ENCODE measurements around the gene UNCX.

DNA sequence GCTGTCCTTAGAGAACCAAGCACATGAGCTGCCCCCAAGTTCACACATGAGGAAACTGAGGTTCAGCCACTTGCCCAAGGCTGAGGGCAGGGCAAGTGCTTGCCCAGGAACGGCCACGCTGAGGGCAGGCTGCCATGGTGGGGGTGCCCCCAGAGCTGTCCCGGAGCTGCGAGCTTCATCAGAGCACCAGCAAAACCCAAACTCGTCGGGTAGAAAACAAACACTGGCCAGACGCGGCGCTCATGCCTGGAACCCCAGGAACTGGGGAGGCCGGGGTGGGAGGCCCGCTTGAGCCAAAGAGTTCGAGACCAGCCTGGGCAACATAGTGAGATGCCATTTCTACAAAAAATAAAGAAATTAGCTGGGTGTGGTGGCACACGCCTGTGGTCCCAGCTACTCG is 38.4 kb downstream of the UNCX start:
- no peak for TF ChIP-seq POLR2A (IDR thresholded peaks at IDR 0.05)
- TF ChIP-seq, protein P1, sequence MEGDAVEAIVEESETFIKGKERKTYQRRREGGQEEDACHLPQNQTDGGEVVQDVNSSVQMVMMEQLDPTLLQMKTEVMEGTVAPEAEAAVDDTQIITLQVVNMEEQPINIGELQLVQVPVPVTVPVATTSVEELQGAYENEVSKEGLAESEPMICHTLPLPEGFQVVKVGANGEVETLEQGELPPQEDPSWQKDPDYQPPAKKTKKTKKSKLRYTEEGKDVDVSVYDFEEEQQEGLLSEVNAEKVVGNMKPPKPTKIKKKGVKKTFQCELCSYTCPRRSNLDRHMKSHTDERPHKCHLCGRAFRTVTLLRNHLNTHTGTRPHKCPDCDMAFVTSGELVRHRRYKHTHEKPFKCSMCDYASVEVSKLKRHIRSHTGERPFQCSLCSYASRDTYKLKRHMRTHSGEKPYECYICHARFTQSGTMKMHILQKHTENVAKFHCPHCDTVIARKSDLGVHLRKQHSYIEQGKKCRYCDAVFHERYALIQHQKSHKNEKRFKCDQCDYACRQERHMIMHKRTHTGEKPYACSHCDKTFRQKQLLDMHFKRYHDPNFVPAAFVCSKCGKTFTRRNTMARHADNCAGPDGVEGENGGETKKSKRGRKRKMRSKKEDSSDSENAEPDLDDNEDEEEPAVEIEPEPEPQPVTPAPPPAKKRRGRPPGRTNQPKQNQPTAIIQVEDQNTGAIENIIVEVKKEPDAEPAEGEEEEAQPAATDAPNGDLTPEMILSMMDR (IDR thresholded peaks at IDR 0.05): no peak

All from stomach (tissue), 4 donors.